Measurements from ENCODE around the gene UBXN2A. TPM values are rescaled to one million over a fixed set of nuclear protein-coding genes. Genes with fewer than 3 reads are reported as not detected.

Gene UBXN2A
- total RNA-seq, 1 experiment from 2014 or later, result 12.0 TPM

DNA sequence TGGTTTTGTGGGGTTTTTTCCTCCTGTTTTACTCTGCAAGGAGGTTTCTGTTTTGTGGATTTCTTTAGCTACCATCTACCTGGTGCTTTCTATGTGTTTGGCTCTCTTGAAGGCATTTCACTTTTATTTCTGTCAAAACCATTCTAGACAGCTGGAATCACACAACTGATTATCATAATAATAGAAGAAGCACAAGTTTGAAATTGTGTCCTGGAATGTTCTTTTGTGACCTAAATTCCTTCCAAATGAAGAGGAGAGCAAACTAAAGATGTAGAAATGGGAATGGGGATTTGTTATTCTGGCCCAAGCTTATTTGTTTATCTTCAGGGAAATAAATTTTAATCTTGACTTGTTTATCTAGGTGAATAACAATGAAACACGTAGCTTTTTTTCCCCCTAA is 52.7 kb downstream of the UBXN2A start:
- H3K4me2 ChIP-seq (ENCODE audit: low read depth, low read length, poor library complexity, severe bottlenecking), result no peak overlapping the region
- no peak overlapping the region for H3K27ac ChIP-seq (ENCODE audit: low read length)
- H3K4me3 ChIP-seq (ENCODE audit: low read length), result no peak overlapping the region
- no peak overlapping the region for H2AFZ ChIP-seq (ENCODE audit: low read length)
- no peaks in the 10 kb centered on the region for H3K9me3 ChIP-seq (ENCODE audit: low read length)
- H3K79me2 ChIP-seq (ENCODE audit: low read length), result no peaks in the 10 kb centered on the region
- no peaks in the 10 kb centered on the region for H3K9me2 ChIP-seq (replicated peaks; ENCODE audit: insufficient read depth, low read length)
- H3K36me3 ChIP-seq (ENCODE audit: insufficient read depth, low read length), result no peaks in the 10 kb centered on the region; the same call in 1 of the 2 replicates
- no peak overlapping the region for H3K9ac ChIP-seq (ENCODE audit: low read length)
- no peaks in the 10 kb centered on the region for H4K20me1 ChIP-seq (ENCODE audit: insufficient read depth, low read depth, low read length)
- DNase-seq, result no peak
- peaks cover 4% of the 10 kb centered on the region for H3K4me1 ChIP-seq (ENCODE audit: low read length)
- H3K27me3 ChIP-seq (ENCODE audit: low read length), result no peaks in the 10 kb centered on the region

- no peak for DNase-seq
- no peaks in the 10 kb centered on the region for H3K9me2 ChIP-seq (replicated peaks; ENCODE audit: insufficient read depth, low read length)
- H3K79me2 ChIP-seq (ENCODE audit: low read length), result no peaks in the 10 kb centered on the region
- no peaks in the 10 kb centered on the region for H4K20me1 ChIP-seq (ENCODE audit: insufficient read depth, low read depth, low read length)
- no peak overlapping the region for H3K4me3 ChIP-seq (ENCODE audit: low read length)
- no peak overlapping the region for H3K9ac ChIP-seq (ENCODE audit: low read length)
- H3K27me3 ChIP-seq (ENCODE audit: low read length), result no peaks in the 10 kb centered on the region
- H3K9me3 ChIP-seq (ENCODE audit: low read length), result no peaks in the 10 kb centered on the region
- H3K36me3 ChIP-seq (ENCODE audit: insufficient read depth, low read length), result no peaks in the 10 kb centered on the region; the same call in 1 of the 2 replicates
- H2AFZ ChIP-seq (ENCODE audit: low read length), result no peak overlapping the region
- no peak overlapping the region for H3K4me2 ChIP-seq (ENCODE audit: low read depth, low read length, poor library complexity, severe bottlenecking)
- no peak overlapping the region for H3K27ac ChIP-seq (ENCODE audit: low read length)
- no peaks in the 10 kb centered on the region for H3K4me1 ChIP-seq (ENCODE audit: low read length)
Measured at GRCh38 chr2:23993736-23994269, 53.5 kb downstream of the UBXN2A start.

GRCh38 chr2:23994567-23994966 is 54.3 kb downstream of the UBXN2A start:
- H3K36me3 ChIP-seq (ENCODE audit: insufficient read depth, low read length), result no peaks in the 10 kb centered on the region; the same call in 1 of the 2 replicates
- no peak for DNase-seq
- H3K9me2 ChIP-seq (replicated peaks; ENCODE audit: insufficient read depth, low read length), result no peaks in the 10 kb centered on the region
- no peak overlapping the region for H2AFZ ChIP-seq (ENCODE audit: low read length)
- H3K79me2 ChIP-seq (ENCODE audit: low read length), result no peaks in the 10 kb centered on the region
- no peak overlapping the region for H3K27ac ChIP-seq (ENCODE audit: low read length)
- no peaks in the 10 kb centered on the region for H3K9me3 ChIP-seq (ENCODE audit: low read length)
- no peaks in the 10 kb centered on the region for H4K20me1 ChIP-seq (ENCODE audit: insufficient read depth, low read depth, low read length)
- H3K9ac ChIP-seq (ENCODE audit: low read length), result no peak overlapping the region
- no peaks in the 10 kb centered on the region for H3K27me3 ChIP-seq (ENCODE audit: low read length)
- no peak overlapping the region for H3K4me2 ChIP-seq (ENCODE audit: low read depth, low read length, poor library complexity, severe bottlenecking)
- no peak overlapping the region for H3K4me3 ChIP-seq (ENCODE audit: low read length)
- H3K4me1 ChIP-seq (ENCODE audit: low read length), result no peaks in the 10 kb centered on the region

DNA sequence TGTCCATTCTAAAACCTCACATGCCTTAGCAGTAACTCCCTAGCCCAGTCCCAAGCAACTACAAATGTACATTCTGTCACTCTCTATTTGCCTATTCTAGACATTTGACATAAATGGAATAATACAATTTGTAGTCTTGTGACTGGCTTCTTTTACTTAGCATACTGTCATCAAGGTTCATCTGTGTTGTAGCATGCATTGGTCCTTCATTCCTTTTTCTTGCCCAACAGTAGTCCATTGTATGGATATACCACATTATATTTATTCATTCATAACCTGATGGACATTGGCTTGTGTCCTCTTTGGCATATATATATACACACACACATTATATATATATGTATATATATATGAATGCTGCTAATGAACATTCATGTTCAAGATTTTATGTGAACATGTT is 67.4 kb downstream of the UBXN2A start:
- H2AFZ ChIP-seq (ENCODE audit: low read length), result no peak overlapping the region
- H3K79me2 ChIP-seq (ENCODE audit: low read length), result no peaks in the 10 kb centered on the region
- no peaks in the 10 kb centered on the region for H4K20me1 ChIP-seq (ENCODE audit: insufficient read depth, low read depth, low read length)
- H3K4me3 ChIP-seq (ENCODE audit: low read length), result no peak overlapping the region
- no peak overlapping the region for H3K27ac ChIP-seq (ENCODE audit: low read length)
- no peaks in the 10 kb centered on the region for H3K9me3 ChIP-seq (ENCODE audit: low read length)
- no peaks in the 10 kb centered on the region for H3K9me2 ChIP-seq (replicated peaks; ENCODE audit: insufficient read depth, low read length)
- no peak overlapping the region for H3K4me2 ChIP-seq (ENCODE audit: low read depth, low read length, poor library complexity, severe bottlenecking)
- H3K4me1 ChIP-seq (ENCODE audit: low read length), result no peaks in the 10 kb centered on the region
- no peak overlapping the region for H3K9ac ChIP-seq (ENCODE audit: low read length)
- H3K36me3 ChIP-seq (ENCODE audit: insufficient read depth, low read length), result no peaks in the 10 kb centered on the region
- no peak for DNase-seq
- no peaks in the 10 kb centered on the region for H3K27me3 ChIP-seq (ENCODE audit: low read length)

GRCh38 chr2:24008672-24009366 is 68.6 kb downstream of the UBXN2A start:
- H3K79me2 ChIP-seq (ENCODE audit: low read length), result no peaks in the 10 kb centered on the region
- H3K27me3 ChIP-seq (ENCODE audit: low read length), result no peaks in the 10 kb centered on the region
- H3K27ac ChIP-seq (ENCODE audit: low read length), result no peak overlapping the region
- no peak overlapping the region for H3K9ac ChIP-seq (ENCODE audit: low read length)
- H3K4me2 ChIP-seq (ENCODE audit: low read depth, low read length, poor library complexity, severe bottlenecking), result no peak overlapping the region
- no peaks in the 10 kb centered on the region for H3K9me2 ChIP-seq (replicated peaks; ENCODE audit: insufficient read depth, low read length)
- no peaks in the 10 kb centered on the region for H4K20me1 ChIP-seq (ENCODE audit: insufficient read depth, low read depth, low read length)
- H3K4me1 ChIP-seq (ENCODE audit: low read length), result no peaks in the 10 kb centered on the region
- H3K4me3 ChIP-seq (ENCODE audit: low read length), result no peak overlapping the region
- no peak for DNase-seq
- H2AFZ ChIP-seq (ENCODE audit: low read length), result no peak overlapping the region
- H3K36me3 ChIP-seq (ENCODE audit: insufficient read depth, low read length), result no peaks in the 10 kb centered on the region
- H3K9me3 ChIP-seq (ENCODE audit: low read length), result no peaks in the 10 kb centered on the region

GRCh38 chr2:24009367-24009679 is 69.1 kb downstream of the UBXN2A start:
- no peak for DNase-seq
- H3K27me3 ChIP-seq (ENCODE audit: low read length), result no peaks in the 10 kb centered on the region
- H3K9me2 ChIP-seq (replicated peaks; ENCODE audit: insufficient read depth, low read length), result no peaks in the 10 kb centered on the region
- H3K4me3 ChIP-seq (ENCODE audit: low read length), result no peak overlapping the region
- H3K79me2 ChIP-seq (ENCODE audit: low read length), result no peaks in the 10 kb centered on the region
- H3K4me2 ChIP-seq (ENCODE audit: low read depth, low read length, poor library complexity, severe bottlenecking), result no peak overlapping the region
- H3K27ac ChIP-seq (ENCODE audit: low read length), result no peak overlapping the region
- H3K36me3 ChIP-seq (ENCODE audit: insufficient read depth, low read length), result no peaks in the 10 kb centered on the region
- H3K4me1 ChIP-seq (ENCODE audit: low read length), result no peaks in the 10 kb centered on the region
- no peak overlapping the region for H2AFZ ChIP-seq (ENCODE audit: low read length)
- no peaks in the 10 kb centered on the region for H3K9me3 ChIP-seq (ENCODE audit: low read length)
- H4K20me1 ChIP-seq (ENCODE audit: insufficient read depth, low read depth, low read length), result no peaks in the 10 kb centered on the region
- H3K9ac ChIP-seq (ENCODE audit: low read length), result no peak overlapping the region

DNA sequence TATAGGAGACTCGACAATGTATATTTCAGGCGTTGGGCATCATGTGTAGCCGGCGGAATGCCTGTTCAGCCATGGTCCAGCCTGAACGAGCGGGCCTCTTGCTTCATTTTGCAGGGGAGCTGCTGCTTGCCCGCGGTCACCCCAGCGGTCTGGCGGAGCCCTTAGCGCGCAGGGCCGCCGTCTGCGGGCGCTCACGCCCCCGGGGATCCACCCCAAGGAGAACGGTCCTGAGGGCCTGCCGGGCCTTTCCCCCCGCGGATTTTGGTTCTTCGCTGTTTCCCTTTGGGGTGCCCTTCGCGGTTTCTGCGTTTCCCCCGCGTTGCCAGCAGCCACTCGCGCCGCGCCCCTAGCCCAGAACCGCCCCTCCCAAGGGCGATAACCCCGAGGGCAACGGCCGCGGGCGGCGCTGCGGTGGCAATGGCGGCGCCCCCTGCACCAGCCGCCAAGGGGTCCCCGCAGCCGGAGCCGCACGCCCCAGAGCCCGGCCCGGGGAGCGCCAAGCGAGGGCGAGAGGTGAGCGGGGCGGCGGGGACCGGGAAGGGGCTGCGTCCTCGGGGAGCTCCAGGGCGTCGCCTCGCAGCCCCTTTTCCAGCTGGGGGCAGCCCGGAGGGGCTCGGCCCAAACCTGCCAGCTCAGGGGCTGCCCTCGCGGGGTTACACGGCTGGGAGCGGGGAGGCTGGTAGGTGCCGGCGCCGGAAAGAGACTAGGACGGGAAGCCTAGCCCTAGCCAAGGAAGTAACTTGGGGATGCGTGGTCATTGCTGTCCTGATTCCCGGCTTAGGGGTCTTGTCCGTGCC is 69.6 kb downstream of the UBXN2A start, which contains the start of gene MFSD2B:
Gene MFSD2B, plus strand, starts transcription at position 406 of the 797 bp plus-strand sequence. Its CDS starts 12 bp downstream, at position 418.
- Histone ChIP-seq H3K27ac (ENCODE audit: low read length) (no peak within 1 kb of the TSS), H3K4me2 (ENCODE audit: low read depth, low read length, poor library complexity, severe bottlenecking) (no peak within 1 kb of the TSS), H3K4me1 (ENCODE audit: low read length) (no peaks in the 10 kb centered on the region), H3K4me3 (ENCODE audit: low read length) (no peak within 1 kb of the TSS), H3K79me2 (ENCODE audit: low read length) (no peaks in the 10 kb centered on the region), H3K9me3 (ENCODE audit: low read length) (no peaks in the 10 kb centered on the region), H2AFZ (ENCODE audit: low read length) (no peak within 1 kb of the TSS), H3K9me2 (replicated peaks; ENCODE audit: insufficient read depth, low read length) (no peaks in the 10 kb centered on the region), H3K36me3 (ENCODE audit: insufficient read depth, low read length) (no peaks in the 10 kb centered on the region), H3K9ac (ENCODE audit: low read length) (no peak within 1 kb of the TSS), H3K27me3 (ENCODE audit: low read length) (no peaks in the 10 kb centered on the region), H4K20me1 (ENCODE audit: insufficient read depth, low read depth, low read length) (no peaks in the 10 kb centered on the region)
- DNase-seq, result no peak

- H3K36me3 ChIP-seq (ENCODE audit: insufficient read depth, low read length), result no peaks in the 10 kb centered on the region
- H4K20me1 ChIP-seq (ENCODE audit: insufficient read depth, low read depth, low read length), result no peaks in the 10 kb centered on the region
- no peak overlapping the region for H2AFZ ChIP-seq (ENCODE audit: low read length)
- no peaks in the 10 kb centered on the region for H3K9me2 ChIP-seq (replicated peaks; ENCODE audit: insufficient read depth, low read length)
- no peak overlapping the region for H3K4me3 ChIP-seq (ENCODE audit: low read length)
- H3K4me1 ChIP-seq (ENCODE audit: low read length), result no peaks in the 10 kb centered on the region
- H3K27me3 ChIP-seq (ENCODE audit: low read length), result no peaks in the 10 kb centered on the region
- no peaks in the 10 kb centered on the region for H3K79me2 ChIP-seq (ENCODE audit: low read length)
- H3K4me2 ChIP-seq (ENCODE audit: low read depth, low read length, poor library complexity, severe bottlenecking), result no peak overlapping the region
- H3K9ac ChIP-seq (ENCODE audit: low read length), result no peak overlapping the region
- DNase-seq, result no peak
- no peak overlapping the region for H3K27ac ChIP-seq (ENCODE audit: low read length)
- H3K9me3 ChIP-seq (ENCODE audit: low read length), result no peaks in the 10 kb centered on the region
Measured at GRCh38 chr2:24010477-24011249, 70.4 kb downstream of the UBXN2A start.
